GM19455 (cell line): Measurements from ENCODE around the gene GABRG3.

Experiments
- ATAC-seq: cut with Tn5 transposase; IDR thresholded peaks from one replicate; pipeline ENCODE4 v1.9.1; 2021; ENCODE audit not compliant: unreplicated experiment

GABRG3 gene

GRCh38 chr15:27237319-27237939, 266.4 kb downstream of the GABRG3 start:
- no peak for ATAC-seq

GRCh38 chr15:27238209-27238608, 267.2 kb downstream of the GABRG3 start:
- no peak for ATAC-seq

GRCh38 chr15:27238707-27239423, 267.9 kb downstream of the GABRG3 start:
- no peak for ATAC-seq

- no peak for ATAC-seq
Observed at GRCh38 chr15:27241943-27242342, 271.0 kb downstream of the GABRG3 start.

GRCh38 chr15:27244047-27244446, 273.1 kb downstream of the GABRG3 start:
- ATAC-seq, result no peak

- ATAC-seq, result no peak
Observed at GRCh38 chr15:27248251-27248650, 277.3 kb downstream of the GABRG3 start.

- ATAC-seq, result no peak
Observed at GRCh38 chr15:27249046-27249759, 278.2 kb downstream of the GABRG3 start.

GRCh38 chr15:27249760-27250109, 278.8 kb downstream of the GABRG3 start:
- ATAC-seq, result no peak

GRCh38 chr15:27250223-27250622, 279.2 kb downstream of the GABRG3 start:
- ATAC-seq, result no peak

GRCh38 chr15:27254055-27254454, 283.1 kb downstream of the GABRG3 start:
- no peak for ATAC-seq

- no peak for ATAC-seq
Observed at GRCh38 chr15:27254801-27255200, 283.8 kb downstream of the GABRG3 start.

- ATAC-seq, result no peak
Observed at GRCh38 chr15:27256446-27256845, 285.5 kb downstream of the GABRG3 start.

GRCh38 chr15:27258287-27258686, 287.3 kb downstream of the GABRG3 start:
- no peak for ATAC-seq

- ATAC-seq, result no peak
Observed at GRCh38 chr15:27260523-27260922, 289.5 kb downstream of the GABRG3 start.

GRCh38 chr15:27268923-27269322, 297.9 kb downstream of the GABRG3 start:
- no peak for ATAC-seq

GRCh38 chr15:27271258-27271657, 300.3 kb downstream of the GABRG3 start:
- ATAC-seq, result no peak

GRCh38 chr15:27272427-27272826, 301.4 kb downstream of the GABRG3 start:
- ATAC-seq, result no peak

- ATAC-seq, result no peak
Observed at GRCh38 chr15:27273506-27273905, 302.5 kb downstream of the GABRG3 start.

GRCh38 chr15:27278761-27279160, 307.8 kb downstream of the GABRG3 start:
- no peak for ATAC-seq

GRCh38 chr15:27292641-27293040, 321.7 kb downstream of the GABRG3 start:
- no peak for ATAC-seq

- ATAC-seq, result no peak
Observed at GRCh38 chr15:27293607-27294006, 322.6 kb downstream of the GABRG3 start.

- no peak for ATAC-seq
Observed at GRCh38 chr15:27317736-27318135, 346.8 kb downstream of the GABRG3 start.
